ENCODE measurements around the gene SASH3.

DNA sequence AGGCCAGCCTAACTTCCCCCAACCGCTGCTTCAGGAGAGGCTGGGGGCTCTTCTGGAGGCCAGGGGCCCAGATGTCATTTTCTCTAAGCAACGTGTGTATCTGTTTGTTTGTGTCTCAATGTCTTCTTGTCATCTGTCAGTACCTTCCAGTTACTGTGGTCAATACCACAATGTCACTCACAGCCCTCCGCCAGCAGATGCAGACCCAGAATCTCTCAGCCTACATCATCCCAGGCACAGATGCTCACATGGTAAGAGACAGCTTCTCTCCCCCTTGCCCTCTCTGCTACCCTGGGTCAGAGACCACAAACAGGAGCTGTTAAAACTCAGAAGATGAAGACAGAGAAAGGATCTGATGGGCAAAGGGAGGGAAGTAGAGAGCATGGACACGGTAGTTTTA lies 35.9 kb upstream of the SASH3 start:
- TF ChIP-seq, protein P1, sequence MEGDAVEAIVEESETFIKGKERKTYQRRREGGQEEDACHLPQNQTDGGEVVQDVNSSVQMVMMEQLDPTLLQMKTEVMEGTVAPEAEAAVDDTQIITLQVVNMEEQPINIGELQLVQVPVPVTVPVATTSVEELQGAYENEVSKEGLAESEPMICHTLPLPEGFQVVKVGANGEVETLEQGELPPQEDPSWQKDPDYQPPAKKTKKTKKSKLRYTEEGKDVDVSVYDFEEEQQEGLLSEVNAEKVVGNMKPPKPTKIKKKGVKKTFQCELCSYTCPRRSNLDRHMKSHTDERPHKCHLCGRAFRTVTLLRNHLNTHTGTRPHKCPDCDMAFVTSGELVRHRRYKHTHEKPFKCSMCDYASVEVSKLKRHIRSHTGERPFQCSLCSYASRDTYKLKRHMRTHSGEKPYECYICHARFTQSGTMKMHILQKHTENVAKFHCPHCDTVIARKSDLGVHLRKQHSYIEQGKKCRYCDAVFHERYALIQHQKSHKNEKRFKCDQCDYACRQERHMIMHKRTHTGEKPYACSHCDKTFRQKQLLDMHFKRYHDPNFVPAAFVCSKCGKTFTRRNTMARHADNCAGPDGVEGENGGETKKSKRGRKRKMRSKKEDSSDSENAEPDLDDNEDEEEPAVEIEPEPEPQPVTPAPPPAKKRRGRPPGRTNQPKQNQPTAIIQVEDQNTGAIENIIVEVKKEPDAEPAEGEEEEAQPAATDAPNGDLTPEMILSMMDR (IDR thresholded peaks at IDR 0.05; ENCODE audit: insufficient read depth, low read depth, low read length), result no peak
- no peak for TF ChIP-seq EZH2 (IDR thresholded peaks at IDR 0.05; ENCODE audit: insufficient read depth, low read length)
